Activated CD4-positive, alpha-beta T cell treated with anti-CD3 and anti-CD28 coated beads, Interleukin-2, amount 50 U/mL, for 16 hours (primary cell): Measurements from ENCODE around the gene ANKRD60.
A peak's percentile ranks its signal among the peaks of the same experiment; 100 is the strongest.

Source experiments
- DNase-seq: peaks from one replicate; pipeline ENCODE4 v3.0.0-alpha.2; 2020

The ANKRD60 gene

DNA sequence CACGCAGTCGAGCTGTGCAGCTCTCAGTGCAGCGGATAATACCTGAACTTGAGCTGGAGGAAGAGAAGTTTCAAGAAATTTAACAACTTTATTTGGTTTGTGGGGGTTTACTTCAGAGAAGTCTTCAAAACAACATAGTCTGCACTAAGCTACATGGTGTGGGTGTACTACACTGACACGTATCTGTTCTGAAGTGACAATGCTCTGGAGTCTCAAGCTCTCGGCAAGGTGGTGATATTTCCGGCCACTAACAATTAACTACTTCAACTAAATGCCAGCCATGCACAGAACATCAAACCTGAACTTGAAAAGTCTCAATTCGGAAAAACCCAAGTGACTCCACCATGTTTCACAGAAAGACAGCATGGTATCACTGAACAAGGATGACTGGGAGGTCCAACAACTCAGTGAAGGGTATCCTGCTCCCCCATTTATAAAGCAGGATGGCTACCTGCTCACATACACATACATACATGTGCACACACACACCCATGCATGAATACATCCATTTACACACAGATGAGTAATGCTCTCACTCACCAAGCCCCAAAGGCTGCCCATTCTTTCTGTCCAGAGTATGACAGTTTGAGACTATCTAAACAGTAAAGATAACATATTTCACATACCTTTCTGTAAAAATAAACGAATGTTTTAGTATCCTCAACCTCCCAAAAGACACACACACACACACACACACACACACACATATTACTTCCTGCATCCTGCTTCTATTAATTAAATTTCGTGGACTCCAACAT is 15.4 kb upstream of the ANKRD60 start:
- no peak for DNase-seq

DNA sequence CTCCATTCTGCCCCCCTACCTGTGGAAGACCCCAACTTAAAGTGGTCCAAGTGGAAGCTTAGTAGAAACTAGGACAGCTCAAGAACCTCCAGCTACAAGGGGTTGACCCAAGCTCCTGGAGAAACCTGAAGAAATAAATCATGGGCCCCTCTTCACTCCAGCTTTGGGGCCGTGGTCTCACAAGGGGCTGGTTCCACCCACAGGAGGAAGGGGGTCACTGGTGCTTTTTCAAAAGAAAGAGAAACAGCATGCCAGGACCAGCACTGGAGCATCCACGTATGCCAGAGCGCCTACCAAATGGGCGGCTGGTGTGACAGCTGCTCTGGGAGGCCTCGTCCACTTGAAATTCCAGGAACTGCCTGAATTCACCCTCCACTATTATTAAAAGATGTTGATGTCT is 14.4 kb upstream of the ANKRD60 start:
- no peak for DNase-seq

DNA sequence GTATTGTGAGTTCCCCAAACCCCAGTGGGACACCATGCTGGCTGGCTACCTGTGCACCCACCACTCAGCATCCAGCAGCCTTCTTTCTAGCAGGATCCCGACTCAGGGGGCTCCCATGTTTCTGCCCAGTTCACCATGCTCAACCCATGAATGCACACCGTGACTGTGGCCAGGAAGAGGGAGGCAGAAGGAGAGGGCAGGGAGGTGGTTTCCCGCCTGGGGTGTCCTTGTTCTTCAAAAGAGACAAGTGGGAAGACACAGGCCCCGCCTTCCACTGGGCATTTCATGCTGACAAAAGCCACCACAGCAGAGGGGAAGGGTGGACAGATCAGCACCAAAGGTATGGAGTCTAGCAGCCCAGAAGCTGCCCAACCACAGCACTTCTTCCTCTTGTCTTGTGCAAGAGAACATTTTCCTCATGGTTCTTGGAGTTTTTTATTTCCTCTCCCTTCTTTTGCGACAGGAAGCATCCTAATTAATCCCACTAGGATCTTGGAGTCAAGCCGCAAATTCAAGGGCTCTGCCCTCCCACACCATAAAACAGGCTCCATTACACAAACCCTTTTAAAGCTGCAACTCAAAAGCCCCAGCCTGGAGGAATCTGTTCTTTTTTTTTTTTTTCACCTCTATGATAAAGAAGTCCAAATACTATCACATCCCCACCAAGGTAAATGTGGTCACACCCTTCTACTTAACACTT is 13.5 kb upstream of the ANKRD60 start:
- DNase-seq = no peak

DNA sequence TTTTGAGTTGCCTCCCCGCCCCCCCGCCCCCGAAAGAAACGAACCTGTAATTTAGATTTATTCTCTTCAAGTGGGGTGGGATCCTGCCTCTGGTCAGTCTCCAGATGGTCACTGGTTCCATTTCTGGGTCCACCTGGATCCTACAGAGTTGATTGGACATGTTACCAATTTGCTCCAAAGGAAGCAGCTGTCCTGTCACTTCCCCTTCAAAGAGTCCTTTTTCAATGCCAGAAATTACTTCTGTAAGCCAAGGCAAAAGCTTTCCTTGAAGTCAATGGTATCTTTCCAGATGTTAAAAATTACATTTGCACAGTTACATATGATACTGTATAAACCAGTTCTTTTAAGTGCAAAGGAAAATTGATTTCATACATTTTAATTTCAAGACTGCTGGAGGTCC is 12.0 kb upstream of the ANKRD60 start:
- no peak for DNase-seq

DNA sequence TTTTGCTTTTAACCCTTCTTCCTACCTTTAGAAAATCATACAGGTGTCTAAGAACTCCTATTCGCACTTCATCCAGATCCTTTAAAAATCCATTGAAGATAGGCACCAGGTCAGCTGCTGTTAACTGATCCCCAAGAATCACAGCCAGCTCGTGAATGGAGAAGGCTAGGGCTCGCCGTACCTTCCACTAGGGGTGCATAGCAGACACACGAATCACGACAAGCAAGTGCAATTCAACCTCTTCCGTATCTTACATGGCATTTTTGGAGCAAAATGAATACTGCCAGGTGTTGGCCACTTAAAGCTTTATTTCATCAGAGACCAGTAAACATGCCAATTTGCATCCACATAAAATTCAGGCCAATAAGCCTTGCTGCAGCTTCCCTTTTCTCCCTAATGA is 10.8 kb upstream of the ANKRD60 start:
- no peak for DNase-seq

DNA sequence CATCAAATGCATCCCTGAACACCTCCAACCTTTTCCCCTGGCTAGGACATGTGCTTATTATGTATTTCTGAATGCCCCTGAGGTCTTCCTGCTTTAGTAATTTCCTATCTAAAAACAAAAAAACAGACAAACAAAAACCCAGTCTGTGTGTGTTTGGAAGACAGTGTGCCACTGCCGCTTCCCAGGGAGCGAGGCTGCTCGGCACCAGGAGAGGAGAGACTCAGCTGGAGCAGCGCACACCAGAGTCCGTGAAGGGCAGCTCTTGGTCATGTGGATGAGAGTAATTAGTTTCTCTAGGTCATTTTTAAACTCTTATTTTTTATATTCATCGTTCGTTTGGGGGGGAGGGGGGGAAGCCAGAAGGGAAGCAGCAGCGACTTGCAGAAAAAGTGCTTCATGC is 10.0 kb upstream of the ANKRD60 start:
- no peak for DNase-seq

DNA sequence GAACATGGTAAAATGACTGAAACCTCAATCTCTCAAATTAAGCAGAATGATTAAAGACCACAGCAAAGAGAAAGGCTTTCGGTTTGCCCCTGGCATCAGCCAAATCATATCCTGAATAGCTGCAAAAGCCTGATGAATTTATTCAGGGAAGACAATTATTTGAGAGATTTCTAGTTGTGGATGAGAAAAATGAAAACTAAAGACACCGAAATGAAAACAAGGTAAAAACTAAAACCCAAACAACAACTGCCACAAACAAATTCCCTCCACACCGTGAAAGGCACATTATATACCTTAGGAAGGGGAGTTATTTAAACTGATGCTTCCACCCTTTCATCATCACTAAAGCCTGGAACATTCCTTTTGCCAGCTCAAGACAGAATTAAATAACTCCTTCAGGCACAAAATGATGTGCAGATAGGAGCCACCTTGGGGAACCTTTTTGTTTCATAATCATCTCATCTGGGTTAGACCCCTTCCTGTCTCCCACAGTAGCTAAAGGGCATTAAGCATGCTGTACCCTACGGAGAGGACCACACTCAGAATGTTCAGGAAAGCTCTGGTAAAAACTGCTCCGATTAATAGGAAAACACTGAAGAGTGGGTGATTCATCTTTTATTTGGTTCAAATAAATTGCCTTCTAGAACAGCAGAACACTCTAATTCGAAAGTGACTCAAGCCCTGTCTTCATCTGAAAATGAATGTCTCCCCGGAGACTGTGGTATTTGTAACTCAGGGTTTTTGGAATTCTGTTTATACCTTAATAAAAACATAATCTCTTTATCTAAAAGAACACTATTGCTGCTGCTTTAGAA is 9.1 kb upstream of the ANKRD60 start:
- DNase-seq = no peak

DNA sequence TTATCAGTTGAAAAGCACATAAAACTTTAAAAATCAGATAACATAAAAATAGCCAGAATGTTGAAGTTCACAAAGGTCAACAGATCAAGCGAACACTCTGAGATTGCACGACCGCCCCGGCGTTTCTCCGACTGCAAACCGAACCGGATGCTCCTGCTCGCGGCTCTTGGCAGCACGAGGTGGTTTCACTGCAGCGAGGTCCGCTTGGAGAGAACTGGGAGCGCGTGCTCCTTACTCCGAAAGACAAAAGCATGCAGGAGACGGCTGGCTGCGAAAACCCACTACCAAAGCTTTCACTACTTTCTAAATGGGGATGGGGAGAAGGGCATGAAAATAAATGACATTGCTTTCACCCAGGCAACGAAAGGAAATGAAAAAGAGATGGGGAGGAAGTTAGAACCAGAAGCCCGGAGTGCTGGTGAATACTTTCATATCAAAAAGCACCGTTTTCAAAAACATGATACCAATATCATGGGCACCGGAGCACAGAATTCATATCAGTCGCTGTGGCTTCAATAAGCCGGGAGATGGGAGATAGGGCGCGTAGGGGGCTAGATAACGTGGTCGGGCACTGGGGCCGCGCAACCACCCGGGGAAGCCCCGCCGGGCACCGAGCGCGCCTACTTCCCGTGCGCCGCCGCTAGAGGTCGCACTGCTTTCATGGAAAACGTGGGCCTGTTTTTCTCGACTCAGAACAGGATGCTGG is 8.3 kb upstream of the ANKRD60 start:
- peak; percentile 87 for DNase-seq

DNA sequence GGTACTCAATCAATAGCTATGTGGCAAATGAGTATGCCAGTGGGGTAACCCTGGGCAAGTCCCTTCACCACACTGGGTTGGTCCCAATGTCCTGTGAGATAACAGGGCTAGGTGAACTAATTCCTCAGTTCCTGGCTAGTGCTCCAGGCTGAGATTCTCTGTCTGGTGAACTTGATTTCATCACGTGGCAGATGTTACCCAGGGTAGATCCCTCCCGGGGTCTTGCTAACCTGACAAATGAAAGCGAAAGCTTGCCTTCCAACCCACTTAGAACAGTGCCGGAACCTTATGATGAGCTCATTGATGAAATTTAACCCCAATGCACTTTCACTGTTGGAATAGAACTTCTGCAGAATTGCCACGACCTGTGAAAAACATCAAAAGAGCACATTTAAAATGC is 6.6 kb upstream of the ANKRD60 start:
- DNase-seq = no peak

DNA sequence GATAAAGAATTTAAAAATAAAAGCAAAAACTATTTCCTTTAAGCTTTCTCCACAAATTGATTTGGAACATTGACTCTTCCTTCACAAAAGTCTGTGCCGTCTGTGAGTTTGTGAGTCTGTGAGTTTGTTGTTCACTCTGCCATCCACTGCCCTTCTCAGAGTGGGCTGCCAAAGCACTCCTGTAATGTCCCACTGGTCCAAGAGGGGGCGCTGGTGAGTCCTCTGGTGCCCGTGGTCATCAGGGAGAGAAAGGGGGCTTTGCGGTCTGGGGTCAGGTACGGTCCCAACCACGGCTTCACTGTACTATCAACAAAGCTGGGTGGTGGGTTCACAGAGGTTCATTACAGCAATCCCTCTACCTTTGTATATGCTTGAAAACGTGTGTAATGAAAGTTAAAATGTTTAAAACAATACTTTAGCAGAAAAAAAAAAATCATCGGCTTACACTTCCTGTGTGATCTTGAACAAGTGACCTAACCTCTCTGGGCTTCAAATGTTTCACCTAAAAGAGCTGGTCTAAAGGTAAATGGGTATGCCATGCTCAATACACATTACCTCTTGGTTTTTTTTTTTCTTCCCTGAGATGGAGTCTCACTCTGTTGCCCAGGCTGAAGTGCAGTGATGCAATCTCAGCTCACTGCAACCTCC is 5.6 kb upstream of the ANKRD60 start:
- peak; percentile 45 for DNase-seq

DNA sequence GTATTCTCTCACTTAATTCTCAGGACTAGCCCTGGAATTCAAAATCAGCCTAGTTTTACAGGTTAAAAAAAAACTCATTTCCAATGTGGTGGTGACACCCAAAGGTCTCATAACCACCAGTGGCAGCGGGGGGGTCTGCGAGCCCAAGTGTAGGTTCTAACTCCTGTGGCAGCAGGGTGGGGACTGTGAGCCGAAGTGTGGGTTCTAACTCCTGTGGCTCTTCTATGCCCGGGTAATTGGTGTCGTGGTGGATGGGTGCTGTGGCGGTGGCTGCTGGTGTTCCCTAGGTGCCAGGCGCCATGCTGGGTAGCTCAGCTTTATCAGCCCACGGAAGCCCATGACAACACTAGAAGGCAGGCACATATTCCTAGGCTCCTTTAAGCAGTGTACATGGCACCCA is 4.9 kb upstream of the ANKRD60 start:
- no peak for DNase-seq

DNA sequence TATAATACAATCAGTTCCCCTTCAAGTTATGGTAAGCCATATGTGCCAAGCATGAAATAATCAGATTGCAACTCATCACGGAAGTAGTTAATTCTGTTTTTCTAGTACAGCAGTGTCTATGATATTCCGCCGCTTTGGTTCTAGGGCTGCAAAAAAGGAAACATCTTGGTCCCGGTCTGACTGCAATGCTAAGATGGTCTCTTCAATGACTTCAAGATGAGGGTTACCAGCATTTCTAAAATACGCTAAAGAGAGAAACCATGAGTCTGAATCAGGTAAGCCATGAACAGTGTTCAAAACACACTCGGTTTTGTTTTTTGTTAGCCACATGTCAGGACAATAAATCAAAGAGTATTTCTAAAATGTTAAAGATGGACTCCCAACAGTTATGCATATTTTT is 3.2 kb upstream of the ANKRD60 start:
- DNase-seq = no peak

DNA sequence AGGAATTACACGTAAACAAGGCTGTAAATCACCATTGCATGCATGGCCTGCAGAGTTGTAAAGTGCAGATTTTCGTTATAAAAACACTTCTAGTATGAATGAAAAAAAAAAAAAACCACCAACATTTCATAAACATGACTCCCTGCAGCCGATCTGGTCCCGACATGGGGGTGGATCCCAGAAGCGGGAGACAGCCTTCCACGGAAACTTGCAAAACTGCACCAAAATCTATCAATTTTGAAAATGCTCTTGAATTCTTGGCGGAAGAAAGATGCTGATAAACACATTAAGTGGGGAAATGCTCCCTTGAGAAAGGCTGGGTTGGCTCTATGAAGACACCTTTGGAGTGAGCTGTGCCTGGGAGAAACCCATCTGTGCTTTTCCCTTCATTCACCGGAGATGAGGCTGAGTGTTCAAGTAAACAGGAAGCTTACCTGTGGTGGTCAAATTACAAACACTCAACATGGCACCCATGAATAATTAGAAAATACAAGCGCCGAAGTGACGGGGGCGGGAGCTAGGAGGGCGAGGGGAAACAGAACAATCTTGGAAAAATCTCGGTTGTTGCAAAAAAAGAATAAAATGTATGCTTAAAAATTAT is 845 bp upstream of the ANKRD60 start:
- no peak for DNase-seq

DNA sequence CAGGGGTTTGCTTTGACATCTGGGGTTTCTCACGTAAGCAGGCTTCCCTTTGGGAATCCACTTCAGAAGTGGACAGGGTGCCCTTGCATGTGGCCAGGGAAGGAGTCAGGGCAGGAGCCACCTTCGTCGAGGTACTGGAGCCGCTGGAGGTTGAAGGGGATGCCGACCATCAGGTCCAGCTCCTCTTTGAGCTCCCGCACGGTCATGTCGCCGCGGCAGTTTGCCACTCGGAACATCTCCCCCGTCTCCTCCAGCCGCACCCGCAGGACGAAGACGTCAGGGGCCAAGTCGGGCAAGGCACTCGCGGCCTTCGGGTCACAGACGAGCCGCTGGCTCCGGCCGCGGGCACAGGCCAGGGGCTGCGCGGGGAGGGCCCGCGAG is 360 bp downstream of the ANKRD60 start:
- DNase-seq = no peak

DNA sequence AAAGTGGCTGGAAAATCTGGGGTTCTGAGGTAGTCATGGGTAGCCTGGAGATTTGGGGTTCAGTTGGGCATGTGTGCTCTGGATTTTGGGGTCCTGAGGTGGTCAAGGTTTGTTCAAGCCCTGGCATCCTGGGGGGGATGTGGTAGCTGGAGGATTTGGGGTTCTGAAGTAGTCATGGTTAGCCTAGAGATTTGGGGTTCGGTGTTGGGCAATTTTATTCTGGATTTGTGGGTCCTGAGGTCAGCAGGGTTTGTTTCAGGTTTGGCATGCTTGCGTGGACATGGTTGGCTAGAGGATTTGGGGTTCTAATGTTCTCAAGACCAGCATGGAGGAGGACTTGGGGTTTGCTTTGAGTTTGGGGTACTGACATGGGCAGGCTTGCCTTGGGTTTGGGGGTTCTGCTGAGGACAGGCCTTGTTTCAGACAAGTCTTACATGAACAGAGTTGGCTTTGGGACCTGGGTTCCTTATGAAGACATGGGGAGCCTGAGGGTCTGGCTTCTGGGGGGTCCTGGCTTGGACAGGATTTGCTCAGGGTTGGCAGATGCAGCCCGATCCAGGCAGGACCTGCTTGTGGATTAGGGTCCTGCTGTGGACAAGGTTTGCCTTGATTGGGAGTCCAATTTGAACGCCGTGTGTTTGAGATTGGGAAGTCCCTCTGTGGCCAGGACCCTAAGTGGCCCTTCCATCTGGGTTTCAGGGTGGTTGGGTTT is 906 bp downstream of the ANKRD60 start:
- DNase-seq = no peak

DNA sequence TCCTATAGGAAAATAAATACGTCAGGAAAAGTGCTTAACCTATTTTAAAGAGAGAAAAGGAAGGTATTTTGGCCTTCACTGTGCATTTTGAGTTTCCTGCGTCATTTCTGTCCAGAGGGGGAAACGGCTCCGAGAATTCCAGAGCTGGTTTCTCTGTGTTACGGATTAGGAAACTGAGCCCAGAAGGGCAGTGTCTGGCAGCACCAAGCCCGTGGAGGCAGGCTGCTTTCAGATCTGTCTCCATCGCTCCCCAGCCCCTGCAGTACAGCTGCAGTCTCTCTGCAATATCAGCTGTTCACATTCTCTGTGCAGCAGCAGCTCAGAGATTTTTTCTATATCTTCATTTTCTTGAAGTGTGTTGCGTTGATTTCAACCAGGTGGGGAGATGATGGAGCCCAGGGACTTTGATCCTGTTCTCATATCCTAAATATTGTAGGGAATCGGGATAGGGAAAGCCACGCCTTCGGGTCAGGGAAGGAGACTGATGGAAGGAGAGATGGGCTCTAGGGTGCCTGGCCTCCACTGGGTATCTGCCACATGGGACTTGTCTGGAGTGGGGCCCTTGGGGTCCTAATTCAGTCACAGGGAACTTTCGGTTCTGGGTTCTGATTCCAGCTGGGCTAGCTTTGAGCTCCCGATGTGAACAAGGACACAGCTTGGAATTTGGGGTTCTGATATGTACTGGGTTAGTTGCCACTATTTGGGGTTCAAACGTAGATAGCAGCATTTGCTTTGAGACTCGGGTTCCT is 2.8 kb downstream of the ANKRD60 start:
- DNase-seq = no peak

DNA sequence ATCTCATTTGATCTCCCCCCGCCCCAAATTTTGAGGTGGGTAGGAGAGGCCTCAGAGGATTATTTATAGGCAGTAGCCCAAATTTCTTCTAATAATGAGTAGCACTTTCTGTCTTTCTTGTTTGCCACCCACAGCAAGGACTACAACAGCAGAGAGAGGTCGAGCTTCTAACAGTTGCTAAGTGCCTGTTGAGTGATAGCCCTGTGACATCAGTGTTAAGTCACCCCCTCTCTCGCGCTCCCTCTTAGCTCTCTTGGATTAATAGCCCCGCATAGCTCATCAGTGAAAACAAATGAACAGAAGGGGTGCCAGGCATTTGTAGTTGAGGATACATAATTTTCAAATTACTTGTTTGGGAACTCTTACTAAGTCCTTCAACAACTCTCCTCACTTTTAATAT is 3.5 kb downstream of the ANKRD60 start:
- DNase-seq = no peak

DNA sequence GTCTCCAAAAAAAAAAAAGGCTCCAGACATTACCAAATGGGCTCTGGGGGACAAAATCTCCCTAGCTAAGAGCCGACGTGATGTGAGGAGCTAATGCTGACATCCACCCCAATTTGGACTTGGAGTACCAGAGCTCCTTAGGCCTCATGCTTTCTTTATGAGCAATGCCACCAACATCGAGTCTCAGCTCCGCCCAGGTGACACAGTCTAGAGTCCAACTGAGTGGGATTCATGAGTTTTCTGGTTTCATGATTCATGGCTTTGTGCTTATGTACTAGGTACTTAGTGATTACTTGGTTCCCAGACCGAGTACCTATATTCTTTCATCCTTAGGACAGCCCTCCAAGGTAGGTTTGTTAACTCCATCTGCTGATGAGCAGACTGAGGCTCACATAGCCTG is 4.4 kb downstream of the ANKRD60 start:
- DNase-seq = peak; percentile 21

DNA sequence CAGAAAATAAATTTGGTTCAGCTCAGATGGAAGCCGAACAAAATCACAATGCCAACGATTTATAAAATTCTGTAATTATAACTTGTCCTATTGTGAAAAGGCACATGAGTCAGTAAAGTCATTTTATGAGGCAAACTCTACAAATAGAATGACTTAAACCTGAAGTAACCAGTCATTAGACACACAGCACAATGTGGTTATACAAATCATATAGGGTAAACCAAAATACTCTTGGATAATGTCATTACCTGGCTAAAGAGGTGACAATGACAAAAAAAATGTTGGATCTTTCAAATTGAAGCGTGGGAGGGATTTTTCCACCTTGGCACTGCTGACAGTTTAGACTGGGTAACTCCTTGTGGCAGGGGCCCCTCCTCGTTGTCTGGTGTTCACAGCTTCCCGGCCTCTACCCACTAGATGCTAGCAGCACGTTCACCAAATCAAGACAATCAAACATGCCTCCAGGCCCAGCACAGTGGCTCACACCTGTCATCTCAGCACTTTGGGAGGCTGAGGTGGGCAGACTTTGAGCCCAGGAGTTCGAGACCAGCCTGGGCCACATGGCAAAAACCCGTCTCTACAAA is 5.0 kb downstream of the ANKRD60 start:
- DNase-seq = peak; percentile 19

DNA sequence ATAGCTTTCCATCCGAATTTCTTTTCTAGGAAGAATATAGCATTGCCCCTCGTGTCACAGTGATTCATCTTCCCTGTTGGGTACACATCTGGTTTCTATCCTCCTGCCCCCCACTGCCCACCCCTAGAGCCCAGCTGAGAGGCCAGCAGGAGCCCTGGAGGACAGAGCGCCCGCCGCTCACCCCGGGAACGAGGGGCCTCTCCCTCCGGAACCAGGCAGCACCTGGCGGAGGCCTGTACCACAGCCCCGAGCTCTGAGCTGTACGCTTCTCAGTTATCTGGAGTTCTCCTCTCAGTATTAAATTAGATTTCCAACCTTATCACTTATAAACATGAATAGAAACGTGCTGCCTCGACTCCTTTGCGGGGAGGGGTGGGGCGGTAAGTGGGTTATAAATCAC is 6.0 kb downstream of the ANKRD60 start:
- DNase-seq = no peak

DNA sequence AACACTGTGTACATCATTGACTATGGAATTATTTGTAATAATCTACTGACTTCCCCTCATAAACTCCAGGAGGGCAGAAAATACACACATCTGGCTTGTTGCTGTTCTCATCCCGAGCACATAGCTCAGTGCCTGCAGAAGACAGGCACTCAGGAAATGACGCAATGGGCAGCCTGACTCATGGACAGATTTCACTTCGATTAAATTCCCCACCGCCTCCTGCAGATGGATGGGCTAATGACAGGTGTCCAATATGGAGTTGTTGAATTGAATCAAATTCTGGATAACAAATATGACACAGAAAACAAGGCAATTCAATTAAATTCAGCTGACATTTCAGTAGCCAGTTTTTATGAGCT is 9.1 kb downstream of the ANKRD60 start:
- DNase-seq = no peak
